ENCODE results near the gene MCHR1. TPM values are rescaled to one million over a fixed set of nuclear protein-coding genes. Genes with fewer than 3 reads are reported as not detected.
"Not testable (repeated sequence)": the region's sequence is repeated elsewhere in the genome, so short reads cannot be mapped to it uniquely, and the experiment has no call there.

Gene MCHR1
- total RNA-seq, 4 donors from 2014 or later, result 0.27 to 0.40 TPM; not detected in 2

- Histone ChIP-seq H3K27me3 (no peaks in the 10 kb centered on the region), H3K27ac (peak overlapping the region; percentile 94 to 99 (median 96)), H3K4me3 (peak overlapping the region in 1 of 2 donors; percentile 72), H3K36me3 (no peaks in the 10 kb centered on the region), H3K9me3 (no peaks in the 10 kb centered on the region), H3K4me1 (peaks cover 0 to 46% (median 21%) of the 10 kb centered on the region in 3 donors)
- TF ChIP-seq POLR2AphosphoS5 (IDR thresholded peaks at IDR 0.05) (no peak), EP300 (IDR thresholded peaks at IDR 0.05) (no peak), POLR2A (IDR thresholded peaks at IDR 0.05) (no peak)
- TF ChIP-seq, protein P1, sequence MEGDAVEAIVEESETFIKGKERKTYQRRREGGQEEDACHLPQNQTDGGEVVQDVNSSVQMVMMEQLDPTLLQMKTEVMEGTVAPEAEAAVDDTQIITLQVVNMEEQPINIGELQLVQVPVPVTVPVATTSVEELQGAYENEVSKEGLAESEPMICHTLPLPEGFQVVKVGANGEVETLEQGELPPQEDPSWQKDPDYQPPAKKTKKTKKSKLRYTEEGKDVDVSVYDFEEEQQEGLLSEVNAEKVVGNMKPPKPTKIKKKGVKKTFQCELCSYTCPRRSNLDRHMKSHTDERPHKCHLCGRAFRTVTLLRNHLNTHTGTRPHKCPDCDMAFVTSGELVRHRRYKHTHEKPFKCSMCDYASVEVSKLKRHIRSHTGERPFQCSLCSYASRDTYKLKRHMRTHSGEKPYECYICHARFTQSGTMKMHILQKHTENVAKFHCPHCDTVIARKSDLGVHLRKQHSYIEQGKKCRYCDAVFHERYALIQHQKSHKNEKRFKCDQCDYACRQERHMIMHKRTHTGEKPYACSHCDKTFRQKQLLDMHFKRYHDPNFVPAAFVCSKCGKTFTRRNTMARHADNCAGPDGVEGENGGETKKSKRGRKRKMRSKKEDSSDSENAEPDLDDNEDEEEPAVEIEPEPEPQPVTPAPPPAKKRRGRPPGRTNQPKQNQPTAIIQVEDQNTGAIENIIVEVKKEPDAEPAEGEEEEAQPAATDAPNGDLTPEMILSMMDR (IDR thresholded peaks at IDR 0.05), result no peak
- ATAC-seq, result no peak
- 60 to 67% methylated on average over 2 of the region's 2 CpGs for WGBS, 2 donors (ENCODE audit: low coverage in 1 of 2)
Measured at GRCh38 chr22:40651057-40651456, 28.2 kb upstream of the MCHR1 start.

GRCh38 chr22:40651563-40652501 is 27.5 kb upstream of the MCHR1 start:
- Histone ChIP-seq H3K9me3 (no peaks in the 10 kb centered on the region), H3K27me3 (no peaks in the 10 kb centered on the region), H3K4me1 (peaks cover 0 to 40% (median 21%) of the 10 kb centered on the region in 3 donors), H3K27ac (peak overlapping the region; percentile 94 to 99 (median 96)), H3K36me3 (no peaks in the 10 kb centered on the region), H3K4me3 (peak overlapping the region; percentile 72 to 77)
- 11 to 16% methylated on average over 3 to 4 of the region's 33 CpGs for WGBS, 2 donors (ENCODE audit: low coverage in 1 of 2)
- peak; percentile 93 for TF ChIP-seq POLR2AphosphoS5 (IDR thresholded peaks at IDR 0.05)
- TF ChIP-seq POLR2A (IDR thresholded peaks at IDR 0.05), result peak; percentile 72 to 85
- TF ChIP-seq EP300 (IDR thresholded peaks at IDR 0.05), result no peak
- TF ChIP-seq, protein P1 (IDR thresholded peaks at IDR 0.05), result peak in 3 of 4 experiments; percentile 24 to 49 (median 24)
- peak; percentile 99 for ATAC-seq

GRCh38 chr22:40653361-40653760 is 25.9 kb upstream of the MCHR1 start:
- Histone ChIP-seq H3K4me3 (no peak overlapping the region), H3K27me3 (no peaks in the 10 kb centered on the region), H3K27ac (peak overlapping the region in 3 of 4 donors; percentile 94 to 99 (median 98)), H3K36me3 (no peaks in the 10 kb centered on the region), H3K9me3 (no peaks in the 10 kb centered on the region), H3K4me1 (peaks cover 0 to 40% (median 21%) of the 10 kb centered on the region in 3 donors)
- TF ChIP-seq EP300 (IDR thresholded peaks at IDR 0.05) (no peak), POLR2A (IDR thresholded peaks at IDR 0.05) (no peak)
- TF ChIP-seq, protein P1 (IDR thresholded peaks at IDR 0.05), result no peak
- 92 to 93% methylated on average over 5 to 8 of the region's 9 CpGs for WGBS, 2 donors (ENCODE audit: low coverage in 1 of 2)
- ATAC-seq, result no peak

GRCh38 chr22:40654522-40655167 is 24.6 kb upstream of the MCHR1 start:
- no peak for TF ChIP-seq EP300 (IDR thresholded peaks at IDR 0.05)
- TF ChIP-seq POLR2A (IDR thresholded peaks at IDR 0.05), result no peak
- peak; percentile 26 for TF ChIP-seq POLR2AphosphoS5 (IDR thresholded peaks at IDR 0.05)
- TF ChIP-seq, protein P1 (IDR thresholded peaks at IDR 0.05), result peak in 3 of 4 experiments; percentile 23 to 45 (median 42)
- Histone ChIP-seq H3K27ac (peak overlapping the region; percentile 59 to 99 (median 88)), H3K27me3 (no peaks in the 10 kb centered on the region), H3K9me3 (no peaks in the 10 kb centered on the region), H3K4me1 (peaks cover 0 to 40% (median 21%) of the 10 kb centered on the region in 3 donors), H3K4me3 (no peak overlapping the region), H3K36me3 (no peaks in the 10 kb centered on the region)
- no peak for ATAC-seq
- 11 to 12% methylated on average over 7 to 10 of the region's 11 CpGs for WGBS, 2 donors (ENCODE audit: low coverage in 1 of 2)

GRCh38 chr22:40655941-40656340 is 23.3 kb upstream of the MCHR1 start:
- H3K9me3 ChIP-seq, H3K36me3 ChIP-seq, H3K27ac ChIP-seq, H3K27me3 ChIP-seq, ATAC-seq, H3K4me3 ChIP-seq: not testable (repeated sequence)
- H3K4me1 ChIP-seq, result peaks cover 0 to 38% (median 21%) of the 10 kb centered on the region in 3 donors
- 71 to 100% methylated on average over 1 of the region's 3 CpGs for WGBS, 2 donors (ENCODE audit: low coverage in 1 of 2)

- not testable (repeated sequence) for H3K4me3 ChIP-seq, H3K27ac ChIP-seq, ATAC-seq, H3K9me3 ChIP-seq, H3K36me3 ChIP-seq, H3K27me3 ChIP-seq
- peaks cover 0 to 32% (median 21%) of the 10 kb centered on the region in 3 donors for H3K4me1 ChIP-seq
- WGBS, 2 donors (ENCODE audit: low coverage in 1 of 2), result 86 to 98% methylated on average over 8 to 10 of the region's 10 CpGs
Measured at GRCh38 chr22:40656651-40657050, 22.6 kb upstream of the MCHR1 start.
